Activated naive CD4-positive, alpha-beta T cell treated with anti-CD3 and anti-CD28 coated beads for 36 hours (primary cell): ENCODE measurements around the gene DIPK1A. TPM values are rescaled to one million over a fixed set of nuclear protein-coding genes. Genes with fewer than 3 reads are reported as not detected.

ENCODE experiments used
- CTCF ChIA-PET: fragments of 350-600 bp; sonication (Branson Sonifier 250); formaldehyde crosslinking; loops from one replicate; lab custom pipeline; 2021; ENCODE audit warnings: antibody characterized with exemption; lab: Charles Lee
- DNase-seq: peaks from one replicate; pipeline ENCODE4 v3.0.0-alpha.2; 2020
- H3K27ac Mint-ChIP-seq: one replicate; pipeline ENCODE4 v1.8.0; 2021; ENCODE audit warnings: mild to moderate bottlenecking, mixed read lengths
- H3K27me3 Mint-ChIP-seq: one replicate; pipeline ENCODE4 v1.8.0; 2021; ENCODE audit warnings: low read depth, mixed read lengths
- H3K36me3 Mint-ChIP-seq: one replicate; pipeline ENCODE4 v1.8.0; 2021; ENCODE audit warnings: low read depth, mixed read lengths
- H3K4me1 Mint-ChIP-seq: one replicate; pipeline ENCODE4 v1.8.0; 2021; ENCODE audit warnings: low read depth, mixed read lengths
- H3K4me3 Mint-ChIP-seq: one replicate; pipeline ENCODE4 v1.8.0; 2021; ENCODE audit warnings: mild to moderate bottlenecking, moderate library complexity, mixed read lengths
- H3K9me3 Mint-ChIP-seq: one replicate; pipeline ENCODE4 v1.8.0; 2021; ENCODE audit warnings: mixed read lengths
- intact Hi-C: fragments of 100-400 bp; cut with micrococcal nuclease; formaldehyde crosslinking; loops from one replicate; pipeline ENCODE4 v1.15.1; 2023
- total RNA-seq, 2 experiments: library from RNA; stranded (reverse); gene quantifications; one replicate each; pipeline ENCODE4 v1.2.3, GENCODE V29; 2021

Gene DIPK1A
- total RNA-seq, 2 experiments from 2014 or later: 4.5 to 5.0 TPM

DNA sequence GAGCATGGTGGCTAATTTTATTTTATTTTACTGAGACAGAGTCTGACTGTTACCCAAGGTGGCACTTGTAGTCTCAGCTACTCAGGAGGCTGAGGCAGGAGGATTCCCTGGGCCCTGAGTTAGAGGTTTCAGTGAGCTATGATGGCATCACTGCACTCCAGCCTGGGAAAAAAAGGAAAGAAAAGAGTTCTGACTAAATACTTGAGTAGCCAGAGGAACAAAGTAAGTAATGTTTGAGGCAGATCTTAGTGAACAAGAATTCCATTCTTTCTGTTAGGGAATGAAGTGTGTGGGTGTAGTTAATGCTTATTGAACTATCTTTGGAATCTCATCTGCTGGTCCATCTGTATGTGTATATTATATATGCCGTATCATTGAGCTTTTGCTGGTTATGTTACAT is 163.3 kb downstream of the DIPK1A start:
- no peaks in the 10 kb centered on the region for H3K36me3 Mint-ChIP-seq
- H3K4me1 Mint-ChIP-seq: no peaks in the 10 kb centered on the region
- CTCF ChIA-PET: interaction anchor here (0.8 kb wide), 1 partner anchor 23 kb away, joined by 3 read pairs; no protein-coding TSS in a partner anchor
- H3K4me3 Mint-ChIP-seq: no peak overlapping the region
- intact Hi-C loops: no loop called here
- H3K9me3 Mint-ChIP-seq: no peaks in the 10 kb centered on the region
- no peak overlapping the region for H3K27ac Mint-ChIP-seq
- H3K27me3 Mint-ChIP-seq: peaks cover 3% of the 10 kb centered on the region
- DNase-seq: no peak

DNA sequence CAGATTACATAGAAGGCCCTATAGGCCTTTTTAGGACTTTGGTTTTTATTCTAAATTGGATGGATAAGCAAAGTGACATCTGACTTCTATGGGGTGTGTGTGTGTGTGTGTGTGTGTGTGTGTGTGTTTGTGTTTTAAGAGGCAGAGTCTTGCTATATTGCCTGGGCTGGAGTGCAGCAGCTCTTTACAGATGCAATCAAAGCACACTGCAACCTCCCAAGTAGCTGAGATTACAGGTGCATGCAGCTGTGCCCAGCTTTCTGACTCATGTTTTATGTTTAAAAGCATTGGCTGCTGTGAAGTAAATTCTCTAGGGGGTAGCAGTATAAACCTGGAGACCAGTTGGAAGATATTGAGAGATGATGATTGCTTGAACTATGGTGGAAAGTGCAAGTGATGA is 164.0 kb downstream of the DIPK1A start:
- Mint-ChIP-seq H3K27me3 (peaks cover 3% of the 10 kb centered on the region), H3K9me3 (no peaks in the 10 kb centered on the region)

GRCh38 chr1:92795166-92795565 is 166.1 kb downstream of the DIPK1A start:
- CTCF ChIA-PET: interaction anchor here (0.5 kb wide), 1 partner anchor 483 kb away, joined by 3 read pairs; no protein-coding TSS in a partner anchor

More for the DNA sequence above, 164.0 kb downstream of the DIPK1A start:
- Mint-ChIP-seq H3K4me3 (no peak overlapping the region), H3K27ac (no peak overlapping the region), H3K36me3 (no peaks in the 10 kb centered on the region), H3K4me1 (no peaks in the 10 kb centered on the region)
- DNase-seq: no peak
- intact Hi-C loops: no loop called here
- CTCF ChIA-PET: interaction anchor here (0.6 kb wide), 1 partner anchor 300 kb away, joined by 3 read pairs; no protein-coding TSS in a partner anchor

DNA sequence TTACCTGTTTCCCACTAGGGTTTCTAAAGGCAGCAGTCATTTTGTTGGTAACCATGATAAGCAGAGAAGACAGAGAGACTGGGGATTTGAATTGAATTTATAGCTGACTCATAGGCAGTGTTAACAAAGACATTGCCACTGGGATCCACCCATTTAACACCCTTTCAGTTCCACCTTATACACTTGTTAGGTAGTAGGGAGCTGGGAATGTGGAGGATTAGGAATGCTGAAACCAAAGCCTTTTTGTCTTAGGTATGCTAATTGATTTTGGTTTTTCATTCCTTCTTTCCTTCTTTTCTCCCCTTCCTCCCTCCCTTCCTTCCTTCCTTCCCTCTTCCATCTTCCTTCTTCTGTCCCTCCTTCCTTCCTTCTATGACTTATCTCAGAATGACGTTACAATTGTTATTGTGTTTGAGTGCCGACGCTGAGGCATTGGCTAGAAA is 168.9 kb downstream of the DIPK1A start:
- peaks cover 8% of the 10 kb centered on the region for H3K27me3 Mint-ChIP-seq
- no peaks in the 10 kb centered on the region for H3K9me3 Mint-ChIP-seq
- no peaks in the 10 kb centered on the region for H3K36me3 Mint-ChIP-seq
- no peak overlapping the region for H3K4me3 Mint-ChIP-seq
- no peak for DNase-seq
- no peak overlapping the region for H3K27ac Mint-ChIP-seq
- intact Hi-C loops: no loop called here
- CTCF ChIA-PET: interaction anchor here (1.7 kb wide), 1 partner anchor 26 kb away, joined by 3 read pairs; no protein-coding TSS in a partner anchor
- peaks cover 2% of the 10 kb centered on the region for H3K4me1 Mint-ChIP-seq

More at GRCh38 chr1:92795166-92795565, 166.1 kb downstream of the DIPK1A start:
- no peaks in the 10 kb centered on the region for H3K36me3 Mint-ChIP-seq
- DNase-seq: no peak
- H3K27me3 Mint-ChIP-seq: peaks cover 6% of the 10 kb centered on the region
- intact Hi-C loops: no loop called here
- H3K27ac Mint-ChIP-seq: no peak overlapping the region
- H3K9me3 Mint-ChIP-seq: no peaks in the 10 kb centered on the region
- H3K4me1 Mint-ChIP-seq: peaks cover 2% of the 10 kb centered on the region
- no peak overlapping the region for H3K4me3 Mint-ChIP-seq

Other genes starting within 250 kb of the DIPK1A start
- 10 to 100 TPM; 13.8 to 14.0 TPM for gene EVI5, start 176.4 kb downstream of the DIPK1A start, total RNA-seq
- gene RPL5, start 129.4 kb downstream of the DIPK1A start, total RNA-seq: 1,000 to 10,000 TPM; 1,793 to 1,819 TPM
- gene MTF2, start 117.8 kb upstream of the DIPK1A start, total RNA-seq: 10 to 100 TPM; 51.0 to 56.6 TPM
- 10 to 100 TPM; 27.8 to 28.2 TPM for gene TMED5, start 219.0 kb upstream of the DIPK1A start, total RNA-seq
- 10 to 100 TPM; 16.2 to 16.4 TPM for gene CCDC18, start 219.3 kb upstream of the DIPK1A start, total RNA-seq